Measurements from ENCODE around the gene ARL17B. TPM values are rescaled to one million over a fixed set of nuclear protein-coding genes. Genes with fewer than 3 reads are reported as not detected.
"Not testable (repeated sequence)": the region's sequence is repeated elsewhere in the genome, so short reads cannot be mapped to it uniquely, and the experiment has no call there.

ARL17B gene
- total RNA-seq, 1 donor from 2014 or later, result 12.8 TPM

- peak overlapping the region; percentile 40 for H3K27ac Mint-ChIP-seq (ENCODE audit: unreplicated experiment)
- peak; percentile 99 for DNase-seq (ENCODE audit: low read depth, low spot score)
- H3K4me3 Mint-ChIP-seq, result peak overlapping the region; percentile 96
- not testable (repeated sequence) for H3K27me3 Mint-ChIP-seq (ENCODE audit: low read depth); H3K4me1 Mint-ChIP-seq; H3K9me3 Mint-ChIP-seq; H3K36me3 Mint-ChIP-seq (ENCODE audit: low read depth)
Measured at GRCh38 chr17:46225274-46225794, 136.2 kb downstream of the ARL17B start.

GRCh38 chr17:46224864-46225263 is 136.7 kb downstream of the ARL17B start:
- H3K9me3 Mint-ChIP-seq; H3K4me1 Mint-ChIP-seq; H3K27ac Mint-ChIP-seq (ENCODE audit: unreplicated experiment); H3K27me3 Mint-ChIP-seq (ENCODE audit: low read depth); DNase-seq (ENCODE audit: low read depth, low spot score); H3K36me3 Mint-ChIP-seq (ENCODE audit: low read depth): not testable (repeated sequence)
- peak overlapping the region; percentile 96 for H3K4me3 Mint-ChIP-seq

Other genes with a start within 250 kb of the ARL17B start
- 121 and 126 TPM in 2 replicates for gene KANSL1, start 168.3 kb downstream of the ARL17B start, total RNA-seq
- 2.9 and 3.6 TPM in 2 replicates for gene LRRC37A, start 66.6 kb downstream of the ARL17B start, total RNA-seq
- gene LRRC37A2, start 150.7 kb upstream of the ARL17B start, total RNA-seq, result 18.5 and 20.3 TPM in 2 replicates
- gene ARL17A, start 217.9 kb upstream of the ARL17B start, total RNA-seq, result 13.7 and 14.7 TPM in 2 replicates
- gene NSF, start 228.9 kb upstream of the ARL17B start, total RNA-seq, result 47.9 and 48.7 TPM in 2 replicates